Measurements from ENCODE around the gene ZNF667.
A peak's percentile ranks its signal among the peaks of the same experiment; 100 is the strongest.

ZNF667 gene

DNA sequence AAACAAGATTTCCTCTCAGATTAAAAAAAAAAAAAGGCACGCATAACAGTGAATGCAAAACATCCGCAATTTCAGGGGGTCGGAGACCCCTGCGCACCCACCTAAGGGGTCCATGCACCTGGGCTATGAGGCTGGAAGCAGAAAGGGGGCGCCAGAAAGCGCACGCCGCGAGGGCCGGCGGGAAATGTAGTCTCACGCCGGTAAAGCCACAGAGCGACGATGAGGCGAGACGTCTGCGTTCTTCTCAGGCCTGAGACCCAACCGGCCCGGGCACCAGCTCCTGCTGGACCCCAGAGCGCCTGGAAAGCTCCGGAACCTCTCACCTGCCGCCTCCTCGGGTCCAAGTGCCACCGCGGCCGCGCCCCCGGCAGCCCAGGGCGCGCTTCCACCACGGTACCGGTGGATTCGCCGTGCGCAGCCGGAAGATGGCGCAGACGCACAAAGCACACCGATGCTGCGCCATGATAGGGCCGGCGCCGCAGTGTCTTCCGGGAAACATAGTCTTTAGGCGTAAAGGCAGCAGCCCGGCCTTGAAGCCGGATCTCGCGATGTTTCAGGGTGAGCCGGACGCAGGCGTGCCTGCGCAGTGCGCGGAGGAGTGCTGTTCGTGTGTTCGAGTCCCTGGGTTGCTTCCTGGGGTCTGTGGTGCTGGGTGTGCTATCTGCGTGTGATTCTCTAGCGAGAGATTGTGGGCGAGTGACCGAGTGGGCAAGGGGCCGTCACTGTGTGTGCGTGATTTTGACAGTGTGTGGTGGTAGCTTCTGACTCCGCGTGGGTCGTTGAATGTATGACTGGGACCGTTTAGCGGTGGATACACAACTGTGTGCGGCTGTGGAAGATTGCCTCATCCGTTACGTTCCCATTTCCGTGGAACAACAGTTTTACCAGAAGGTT, 83.8 kb downstream of the ZNF667 start, which contains the start of gene ZNF582:
TSS of gene ZNF582 (minus strand) at position 416 of the 894 bp plus-strand sequence. CDS start 1,782 bp downstream, outside the sequence.
- peak; percentile 95 for DNase-seq (ENCODE audit: low read depth)

Measured in stromal cell of bone marrow (primary cell).